Trophoblast cell (in vitro differentiated cells and primary cell): ENCODE results near the gene SBF2.
"Not testable (repeated sequence)": the region's sequence is repeated elsewhere in the genome, so short reads cannot be mapped to it uniquely, and the experiment has no call there.

ENCODE experiments used
- DNase-seq, 2 donors: peaks; one replicate each; pipeline ENCODE4 v3.0.0-alpha.2; 2016
- H2AFZ ChIP-seq: 2 replicates; pipeline ENCODE4 v1.6.1; 2013; ENCODE audit warnings: low read length, moderate library complexity, mild to moderate bottlenecking; ENCODE audit not compliant: insufficient read depth, poor library complexity
- H2AK5ac ChIP-seq: 2 replicates; pipeline ENCODE4 v1.6.1; 2013; ENCODE audit warnings: mild to moderate bottlenecking, low read length
- H2BK120ac ChIP-seq: 2 replicates; pipeline ENCODE4 v1.6.1; 2013; ENCODE audit warnings: low read length, mild to moderate bottlenecking, moderate library complexity; ENCODE audit not compliant: insufficient read depth, poor library complexity
- H2BK12ac ChIP-seq: 2 replicates; pipeline ENCODE4 v1.6.1; 2013; ENCODE audit warnings: mild to moderate bottlenecking, low read length, moderate library complexity
- H2BK5ac ChIP-seq: 2 replicates; pipeline ENCODE4 v1.6.1; 2013; ENCODE audit warnings: low read length, low read depth, moderate library complexity, mild to moderate bottlenecking; ENCODE audit not compliant: poor library complexity
- H3K14ac ChIP-seq: 2 replicates; pipeline ENCODE4 v1.6.1; 2013; ENCODE audit warnings: mild to moderate bottlenecking, low read length
- H3K18ac ChIP-seq: 2 replicates; pipeline ENCODE4 v1.6.1; 2013; ENCODE audit warnings: mild to moderate bottlenecking, low read length
- H3K23ac ChIP-seq: 2 replicates; pipeline ENCODE4 v1.6.1; 2013; ENCODE audit warnings: low read length
- H3K27ac ChIP-seq: 2 replicates; pipeline ENCODE4 v1.5.1; 2013; ENCODE audit warnings: low read depth, mild to moderate bottlenecking, inconsistent platforms, low read length, moderate library complexity
- H3K27me3 ChIP-seq: 2 replicates; pipeline ENCODE4 v1.6.1; 2013; ENCODE audit warnings: inconsistent platforms, mild to moderate bottlenecking, low read length, moderate library complexity; ENCODE audit not compliant: insufficient read depth
- H3K36me3 ChIP-seq, 2 experiments: 1 replicate in 1 of 2; 2 replicates in 1 of 2; pipeline ENCODE4 v1.6.1; 2013; ENCODE audit warnings: low read length in 2 of 2, mild to moderate bottlenecking in 2 of 2, moderate library complexity in 1 of 2; ENCODE audit not compliant: insufficient read depth in 2 of 2, control insufficient read depth in 1 of 2
- H3K4ac ChIP-seq: 2 replicates; pipeline ENCODE4 v1.6.1; 2013; ENCODE audit warnings: low read depth, mild to moderate bottlenecking, low read length, moderate library complexity
- H3K4me1 ChIP-seq, 2 experiments: 1 replicate in 1 of 2; 2 replicates in 1 of 2; pipeline ENCODE4 v1.6.1; 2013; ENCODE audit warnings: low read length in 2 of 2, mild to moderate bottlenecking in 2 of 2, moderate library complexity in 1 of 2; ENCODE audit not compliant: insufficient read depth in 2 of 2, control insufficient read depth in 1 of 2
- H3K4me2 ChIP-seq: 2 replicates; pipeline ENCODE4 v1.6.1; 2013; ENCODE audit warnings: inconsistent platforms, mild to moderate bottlenecking, low read length, moderate library complexity
- H3K4me3 ChIP-seq: 2 replicates; pipeline ENCODE4 v1.5.1; 2013; ENCODE audit warnings: mild to moderate bottlenecking, low read depth, low read length, inconsistent platforms
- H3K79me1 ChIP-seq: one replicate; pipeline ENCODE4 v1.6.1; 2013; ENCODE audit warnings: low read length
- H3K79me2 ChIP-seq: 2 replicates; pipeline ENCODE4 v1.6.1; 2013; ENCODE audit warnings: low read length, mild to moderate bottlenecking; ENCODE audit not compliant: control insufficient read depth, insufficient read depth, poor library complexity
- H3K9ac ChIP-seq: 2 replicates; pipeline ENCODE4 v1.6.1; 2013; ENCODE audit warnings: mild to moderate bottlenecking, low read length
- H3K9me3 ChIP-seq: 2 replicates; pipeline ENCODE4 v1.6.1; 2013; ENCODE audit warnings: low read depth, mild to moderate bottlenecking, control low read depth, inconsistent platforms, low read length; ENCODE audit not compliant: insufficient read depth
- H4K12ac ChIP-seq: 2 replicates; pipeline ENCODE4 v1.6.1; 2013; ENCODE audit warnings: low read depth, mild to moderate bottlenecking, low read length, moderate library complexity
- H4K8ac ChIP-seq: 2 replicates; pipeline ENCODE4 v1.6.1; 2013; ENCODE audit warnings: low read depth, mild to moderate bottlenecking, low read length, moderate library complexity
- H4K91ac ChIP-seq: one replicate; pipeline ENCODE4 v1.6.1; 2013; ENCODE audit warnings: low read depth, mild to moderate bottlenecking, low read length, moderate library complexity
- WGBS: extraction: QIAGEN DNeasy Blood & Tissue Kit; methylation state at CpG from one replicate; pipeline ENCODE4 v1.1.7; 2013; ENCODE audit warnings: missing lambda C conversion rate; ENCODE audit not compliant: insufficient read length, insufficient coverage; ENCODE audit errors: extremely low coverage; 5-methylcytosine and 5-hydroxymethylcytosine counted together

Gene SBF2

DNA sequence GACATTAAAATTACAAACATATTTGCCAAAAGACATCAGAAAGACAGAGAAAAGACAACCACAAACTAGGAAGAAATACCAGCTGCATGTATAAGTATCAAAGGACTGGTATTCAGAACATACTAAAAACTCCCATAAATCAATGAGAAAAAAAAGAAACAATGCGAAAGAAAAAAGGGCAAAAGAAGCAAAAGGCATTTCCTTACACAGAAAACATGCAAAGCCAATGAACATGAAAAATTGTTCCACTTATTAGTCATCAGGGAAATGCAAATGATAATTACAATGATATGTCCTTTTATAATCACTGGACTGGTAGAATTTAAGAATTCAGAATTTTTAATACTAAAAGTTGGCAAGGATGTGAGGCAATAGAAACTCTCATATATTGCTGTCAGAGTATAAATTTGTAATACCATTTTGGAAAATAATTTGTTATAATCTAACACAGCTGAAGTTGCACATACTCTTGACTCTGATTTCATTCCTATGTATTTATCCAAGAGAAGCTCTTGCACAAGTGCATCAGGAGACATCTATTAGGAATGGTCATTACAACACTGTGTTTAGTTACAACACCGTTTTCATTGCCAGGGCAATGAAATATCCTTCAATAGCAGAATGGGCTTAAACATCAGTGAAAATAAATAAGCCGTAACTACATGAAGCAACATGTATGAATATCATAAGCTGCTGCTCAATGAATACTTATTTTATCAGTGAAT lies 350.5 kb downstream of the SBF2 start:
- H3K4ac ChIP-seq: no peak overlapping the region
- no peak overlapping the region for H3K23ac ChIP-seq
- no peak overlapping the region for H2AFZ ChIP-seq
- H3K4me1 ChIP-seq: no peaks in the 10 kb centered on the region
- no peak overlapping the region for H3K27ac ChIP-seq
- no peak overlapping the region for H2BK120ac ChIP-seq
- H2BK12ac ChIP-seq: no peak overlapping the region
- H3K9ac ChIP-seq: no peak overlapping the region
- no peak overlapping the region for H4K91ac ChIP-seq
- no peak overlapping the region for H4K12ac ChIP-seq
- DNase-seq: peak; percentile 48 to 89
- H3K18ac ChIP-seq: no peak overlapping the region
- H2AK5ac ChIP-seq: no peak overlapping the region
- H2BK5ac ChIP-seq: no peak overlapping the region
- no peaks in the 10 kb centered on the region for H3K79me1 ChIP-seq
- H3K4me3 ChIP-seq: no peak overlapping the region
- no peak overlapping the region for H3K14ac ChIP-seq
- H3K4me2 ChIP-seq: no peak overlapping the region
- H3K36me3 ChIP-seq: no peaks in the 10 kb centered on the region
- no peaks in the 10 kb centered on the region for H3K27me3 ChIP-seq
- no CpG with 5 or more reads among the region's 3 CpGs for WGBS
- no peak overlapping the region for H4K8ac ChIP-seq
- H3K79me2 ChIP-seq: no peaks in the 10 kb centered on the region
- H3K9me3 ChIP-seq: no peaks in the 10 kb centered on the region

DNA sequence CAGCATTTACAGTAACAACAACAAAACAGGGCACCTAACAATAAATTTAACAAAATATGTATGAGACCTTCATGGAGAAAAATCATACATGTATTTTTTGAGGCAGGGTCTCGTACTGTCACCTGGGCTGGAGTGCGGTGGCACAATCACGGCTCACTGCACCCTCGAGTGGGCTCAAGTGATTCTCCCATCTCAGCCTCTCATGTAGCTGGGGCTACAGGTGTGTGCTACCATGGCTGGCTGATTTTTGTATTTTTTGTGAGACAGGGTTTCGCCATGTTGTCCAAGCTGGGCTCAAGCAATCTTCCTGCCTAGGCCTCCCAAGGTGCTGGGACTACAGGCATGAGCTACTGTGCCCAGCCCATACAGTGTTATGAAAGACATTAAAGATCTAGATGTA lies 352.0 kb downstream of the SBF2 start:
- no peak overlapping the region for H2BK120ac ChIP-seq
- no peak for DNase-seq
- H4K8ac ChIP-seq: no peak overlapping the region
- H3K79me1 ChIP-seq: no peaks in the 10 kb centered on the region
- H3K27ac ChIP-seq: no peak overlapping the region
- no peak overlapping the region for H3K4me3 ChIP-seq
- H2AFZ ChIP-seq: no peak overlapping the region
- no peaks in the 10 kb centered on the region for H3K79me2 ChIP-seq
- H3K9ac ChIP-seq: no peak overlapping the region
- no peaks in the 10 kb centered on the region for H3K9me3 ChIP-seq
- no peak overlapping the region for H2BK5ac ChIP-seq
- no peak overlapping the region for H3K4ac ChIP-seq
- H3K4me2 ChIP-seq: no peak overlapping the region
- no peak overlapping the region for H2AK5ac ChIP-seq
- no peaks in the 10 kb centered on the region for H3K27me3 ChIP-seq
- H3K36me3 ChIP-seq: no peaks in the 10 kb centered on the region
- no peaks in the 10 kb centered on the region for H3K4me1 ChIP-seq
- H3K18ac ChIP-seq: no peak overlapping the region
- no peak overlapping the region for H2BK12ac ChIP-seq
- no peak overlapping the region for H3K14ac ChIP-seq
- WGBS: no CpG with 5 or more reads among the region's 5 CpGs
- H4K91ac ChIP-seq: no peak overlapping the region
- no peak overlapping the region for H3K23ac ChIP-seq
- no peak overlapping the region for H4K12ac ChIP-seq

DNA sequence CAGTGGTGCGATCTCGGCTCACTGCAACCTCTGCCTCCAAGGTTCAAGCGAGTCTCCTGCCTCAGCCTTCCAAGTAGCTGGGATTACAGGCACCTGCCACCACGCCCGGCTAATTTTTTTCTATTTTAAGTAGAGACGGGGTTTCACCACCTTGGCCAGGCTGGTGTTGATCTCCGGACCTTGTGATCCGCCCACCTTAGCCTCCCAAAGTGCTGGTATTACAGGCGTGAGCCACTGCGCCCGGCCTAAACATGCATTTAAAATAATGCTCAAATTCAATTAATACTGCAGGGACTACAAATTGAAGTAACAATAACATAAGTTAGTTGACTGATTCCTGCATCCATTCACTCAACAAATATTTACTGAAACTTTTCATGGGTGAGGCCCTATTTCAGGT lies 354.9 kb downstream of the SBF2 start:
- not testable (repeated sequence) for H4K91ac ChIP-seq, H3K79me1 ChIP-seq, H3K4me2 ChIP-seq, H3K4me1 ChIP-seq, H3K27me3 ChIP-seq, H2AK5ac ChIP-seq, H3K9me3 ChIP-seq, H3K18ac ChIP-seq, H3K14ac ChIP-seq, H2BK120ac ChIP-seq, H3K4ac ChIP-seq, H2AFZ ChIP-seq, H2BK12ac ChIP-seq, H3K79me2 ChIP-seq, H3K36me3 ChIP-seq, H4K8ac ChIP-seq, H3K9ac ChIP-seq, DNase-seq, H4K12ac ChIP-seq, H3K23ac ChIP-seq, H3K4me3 ChIP-seq, H3K27ac ChIP-seq, H2BK5ac ChIP-seq
- WGBS: no CpG with 5 or more reads among the region's 11 CpGs

DNA sequence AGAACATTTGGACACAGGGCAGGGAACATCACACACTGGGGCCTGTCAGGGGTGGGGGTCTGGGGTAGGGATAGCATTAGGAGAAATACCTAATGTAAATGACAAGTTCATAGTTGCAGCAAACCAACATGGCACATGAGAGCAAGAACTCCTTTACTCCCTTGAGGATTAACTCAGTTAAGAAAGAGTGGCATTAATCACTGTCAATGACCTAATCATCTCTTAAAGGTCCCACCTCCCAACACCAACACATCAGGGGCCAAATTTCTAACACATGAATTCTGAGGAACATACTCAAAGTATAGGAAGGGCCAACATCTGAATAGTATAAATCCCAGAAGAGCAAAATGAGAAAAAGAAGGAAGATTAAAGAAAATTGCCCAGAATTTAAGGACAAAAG lies 357.3 kb downstream of the SBF2 start:
- DNase-seq: no peak
- no peak overlapping the region for H2AK5ac ChIP-seq
- H3K4me2 ChIP-seq: no peak overlapping the region
- no peak overlapping the region for H2BK5ac ChIP-seq
- H2BK120ac ChIP-seq: no peak overlapping the region
- no peak overlapping the region for H3K14ac ChIP-seq
- H3K4ac ChIP-seq: no peak overlapping the region
- no peak overlapping the region for H3K23ac ChIP-seq
- no peak overlapping the region for H3K27ac ChIP-seq
- no peak overlapping the region for H2BK12ac ChIP-seq
- no peak overlapping the region for H4K8ac ChIP-seq
- no peak overlapping the region for H3K4me3 ChIP-seq
- H3K9ac ChIP-seq: no peak overlapping the region
- no peaks in the 10 kb centered on the region for H3K4me1 ChIP-seq
- no peak overlapping the region for H2AFZ ChIP-seq
- H4K12ac ChIP-seq: no peak overlapping the region
- H3K18ac ChIP-seq: no peak overlapping the region
- no peaks in the 10 kb centered on the region for H3K79me2 ChIP-seq
- no peaks in the 10 kb centered on the region for H3K27me3 ChIP-seq
- H3K79me1 ChIP-seq: no peaks in the 10 kb centered on the region
- H3K9me3 ChIP-seq: no peaks in the 10 kb centered on the region
- H3K36me3 ChIP-seq: no peaks in the 10 kb centered on the region
- H4K91ac ChIP-seq: no peak overlapping the region
